BLaER1 (cell line): Measurements from ENCODE around the gene GMDS.

Source experiments
- H3K27ac ChIP-seq: shearing (Covaris generic); formaldehyde crosslinking; 2 replicates; pipeline ENCODE4 v1.8.1; 2022
- H3K27me3 ChIP-seq: shearing (Covaris generic); formaldehyde crosslinking; 2 replicates; pipeline ENCODE4 v1.8.1; 2022
- H3K36me3 ChIP-seq: shearing (Covaris generic); formaldehyde crosslinking; 2 replicates; pipeline ENCODE4 v1.8.1; 2022
- H3K4me1 ChIP-seq: shearing (Covaris generic); formaldehyde crosslinking; 2 replicates; pipeline ENCODE4 v1.8.1; 2022
- H3K4me2 ChIP-seq: shearing (Covaris generic); formaldehyde crosslinking; 2 replicates; pipeline ENCODE4 v1.8.1; 2022
- H3K4me3 ChIP-seq: shearing (Covaris generic); formaldehyde crosslinking; 2 replicates; pipeline ENCODE4 v1.8.1; 2022
- H3K9ac ChIP-seq: shearing (Covaris generic); formaldehyde crosslinking; 2 replicates; pipeline ENCODE4 v1.8.1; 2022
- H3K9me3 ChIP-seq: shearing (Covaris generic); formaldehyde crosslinking; 2 replicates; pipeline ENCODE4 v1.8.1; 2022
- H4K20me1 ChIP-seq: shearing (Covaris generic); formaldehyde crosslinking; 2 replicates; pipeline ENCODE4 v1.8.1; 2022
- Cebpa-rat ChIP-seq: shearing (Covaris generic); IDR thresholded peaks from 2 replicates; pipeline ENCODE4 v1.8.1; 2022

Gene GMDS

GRCh38 chr6:1621070-1621701 lies 624.2 kb downstream of the GMDS start:
- peaks cover 72% of the 10 kb centered on the region for H3K27me3 ChIP-seq
- no peaks in the 10 kb centered on the region for H3K4me1 ChIP-seq
- peaks cover 32% of the 10 kb centered on the region; the same call in 1 of the 2 replicates for H4K20me1 ChIP-seq
- peaks cover 33% of the 10 kb centered on the region for H3K9me3 ChIP-seq
- no peak overlapping the region for H3K27ac ChIP-seq
- H3K36me3 ChIP-seq = peaks cover 23% of the 10 kb centered on the region
- H3K4me3 ChIP-seq = no peak overlapping the region
- no peak overlapping the region for H3K4me2 ChIP-seq
- TF ChIP-seq Cebpa-rat = no peak
- no peak overlapping the region for H3K9ac ChIP-seq

- TF ChIP-seq Cebpa-rat = no peak
- no peak overlapping the region for H3K4me3 ChIP-seq
Observed at GRCh38 chr6:1620504-1621069, 624.8 kb downstream of the GMDS start.

DNA sequence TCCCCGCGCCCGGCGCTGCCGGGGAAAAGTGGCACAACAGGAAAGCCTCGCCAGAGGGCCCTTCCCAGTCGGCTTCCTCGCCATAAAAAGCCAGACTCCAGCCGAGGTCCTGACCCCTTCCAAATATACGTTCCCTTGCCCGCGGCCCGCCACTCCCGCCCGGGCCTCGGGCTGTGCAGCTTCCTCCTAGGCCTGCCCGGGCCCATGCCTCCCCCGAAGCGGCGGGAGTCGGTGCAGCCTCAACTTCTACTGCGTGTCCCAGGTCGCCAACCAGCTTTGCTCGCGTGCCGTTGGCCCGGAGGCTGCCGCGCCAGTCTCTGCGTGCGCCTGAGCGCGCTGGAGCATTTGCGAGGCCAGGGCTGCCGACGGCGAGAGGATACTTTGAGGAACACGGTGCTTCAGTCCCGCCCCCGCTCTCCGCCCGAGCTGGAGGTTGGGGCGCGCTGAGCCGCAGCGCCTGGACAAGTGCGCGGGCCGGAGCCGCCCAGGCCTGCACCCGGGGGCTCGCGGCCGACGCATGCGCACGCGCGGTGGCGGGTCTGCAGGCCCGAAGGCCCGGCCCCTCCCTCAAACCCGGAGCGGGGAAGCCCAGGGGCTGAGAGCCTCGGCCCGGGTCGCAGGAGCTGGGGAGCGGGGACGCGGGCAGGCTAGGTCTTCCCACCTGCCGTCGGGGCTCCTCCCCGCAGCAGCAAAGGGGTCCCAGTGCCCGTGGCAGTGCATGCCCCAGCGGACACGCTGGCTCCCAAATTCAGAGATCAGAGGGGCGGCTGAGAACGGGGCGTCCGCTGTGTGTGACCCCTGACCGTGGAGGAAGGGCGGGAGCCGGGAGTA lies 625.5 kb downstream of the GMDS start:
- H3K4me3 ChIP-seq = no peak overlapping the region
- H3K4me1 ChIP-seq = no peaks in the 10 kb centered on the region
- peaks cover 28% of the 10 kb centered on the region for H3K9me3 ChIP-seq
- H3K9ac ChIP-seq = no peak overlapping the region
- H3K36me3 ChIP-seq = peaks cover 20% of the 10 kb centered on the region
- TF ChIP-seq Cebpa-rat = no peak
- H3K27ac ChIP-seq = no peak overlapping the region
- no peak overlapping the region for H3K4me2 ChIP-seq
- H4K20me1 ChIP-seq = peaks cover 45% of the 10 kb centered on the region; the same call in 1 of the 2 replicates
- H3K27me3 ChIP-seq = peaks cover 72% of the 10 kb centered on the region

More at GRCh38 chr6:1620504-1621069, 624.8 kb downstream of the GMDS start:
- H3K27ac ChIP-seq = no peak overlapping the region
- peaks cover 33% of the 10 kb centered on the region for H3K9me3 ChIP-seq
- H3K4me2 ChIP-seq = no peak overlapping the region
- H3K27me3 ChIP-seq = peaks cover 72% of the 10 kb centered on the region
- peaks cover 38% of the 10 kb centered on the region; the same call in 1 of the 2 replicates for H4K20me1 ChIP-seq
- no peaks in the 10 kb centered on the region for H3K4me1 ChIP-seq
- H3K9ac ChIP-seq = no peak overlapping the region
- H3K36me3 ChIP-seq = peaks cover 23% of the 10 kb centered on the region

DNA sequence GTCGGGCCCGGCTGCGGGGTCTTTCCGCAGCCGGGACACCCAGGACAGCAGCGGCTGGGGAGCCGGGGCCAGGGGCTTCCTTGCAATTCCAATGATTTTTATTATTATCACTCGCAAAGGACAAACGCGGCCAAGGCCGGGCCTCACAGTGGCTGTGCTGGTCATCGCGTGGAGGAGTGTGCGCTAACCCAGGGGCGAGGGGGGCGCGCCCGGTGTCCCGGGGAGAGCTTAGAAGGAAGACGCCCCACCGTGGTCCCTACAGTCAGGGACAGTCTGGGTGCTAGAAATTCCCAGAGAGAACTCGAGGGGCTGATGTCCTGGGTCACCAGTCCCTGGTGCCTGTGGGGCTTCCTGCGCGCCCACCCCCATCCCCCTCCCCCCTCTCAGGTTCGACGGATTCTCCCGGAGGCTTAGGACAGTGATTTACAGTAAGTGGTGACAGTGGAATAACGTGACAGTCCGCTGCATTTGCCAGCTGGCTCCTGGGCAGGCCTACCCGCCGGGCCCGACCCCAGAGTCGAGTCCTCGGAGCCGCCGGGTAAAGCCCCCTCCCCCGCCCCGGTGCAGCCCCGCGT lies 626.2 kb downstream of the GMDS start:
- Histone ChIP-seq H3K36me3 (peaks cover 13% of the 10 kb centered on the region), H3K4me3 (no peak overlapping the region), H3K9me3 (peaks cover 23% of the 10 kb centered on the region), H3K4me1 (no peaks in the 10 kb centered on the region), H4K20me1 (peaks cover 46% of the 10 kb centered on the region), H3K4me2 (no peak overlapping the region), H3K9ac (no peak overlapping the region), H3K27ac (no peak overlapping the region), H3K27me3 (peaks cover 72% of the 10 kb centered on the region)
- no peak for TF ChIP-seq Cebpa-rat

DNA sequence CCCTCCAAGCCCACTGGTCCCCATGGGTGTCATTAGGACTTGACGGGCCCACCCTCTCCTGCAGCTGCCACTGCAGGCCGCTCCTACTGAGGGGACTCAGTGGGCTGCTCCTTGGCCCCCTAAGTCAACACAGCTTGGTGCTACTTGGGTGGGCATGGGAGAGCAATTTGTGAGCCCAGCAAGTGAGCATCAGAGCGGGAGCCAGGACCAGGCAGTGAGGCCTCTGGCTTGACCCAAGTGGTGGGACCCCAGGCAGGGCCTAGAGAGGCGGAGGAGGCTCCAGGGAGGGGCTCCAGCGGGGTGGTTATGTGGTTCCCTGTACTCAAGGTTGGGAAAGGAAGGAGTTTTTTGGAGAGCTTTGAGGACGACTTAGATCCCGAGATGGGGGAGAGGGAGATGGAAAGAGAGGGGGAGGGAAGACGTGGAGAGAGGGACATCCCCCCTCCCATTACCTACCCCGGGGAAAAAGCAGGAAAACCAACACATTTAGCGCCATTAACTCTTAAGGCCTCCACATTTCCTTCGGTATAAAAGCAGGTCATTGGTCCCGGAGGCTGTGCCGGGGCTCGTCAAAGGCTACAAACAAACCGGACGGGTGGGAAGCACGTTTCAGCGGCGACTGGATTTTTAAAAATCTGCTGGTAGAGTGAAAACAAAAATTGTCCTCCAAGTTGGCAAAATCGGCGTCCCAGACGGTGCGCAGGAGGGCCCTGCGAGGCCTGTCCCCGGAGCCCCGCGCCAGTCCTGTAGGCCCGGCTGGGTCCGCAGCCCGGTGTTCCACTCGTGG lies 626.9 kb downstream of the GMDS start:
- Histone ChIP-seq H3K36me3 (peaks cover 8% of the 10 kb centered on the region; the same call in 1 of the 2 replicates), H3K27ac (no peak overlapping the region), H3K27me3 (peaks cover 72% of the 10 kb centered on the region), H3K9ac (no peak overlapping the region), H4K20me1 (peaks cover 48% of the 10 kb centered on the region), H3K4me1 (no peaks in the 10 kb centered on the region), H3K4me3 (no peak overlapping the region), H3K9me3 (peaks cover 26% of the 10 kb centered on the region), H3K4me2 (no peak overlapping the region)
- TF ChIP-seq Cebpa-rat = no peak

DNA sequence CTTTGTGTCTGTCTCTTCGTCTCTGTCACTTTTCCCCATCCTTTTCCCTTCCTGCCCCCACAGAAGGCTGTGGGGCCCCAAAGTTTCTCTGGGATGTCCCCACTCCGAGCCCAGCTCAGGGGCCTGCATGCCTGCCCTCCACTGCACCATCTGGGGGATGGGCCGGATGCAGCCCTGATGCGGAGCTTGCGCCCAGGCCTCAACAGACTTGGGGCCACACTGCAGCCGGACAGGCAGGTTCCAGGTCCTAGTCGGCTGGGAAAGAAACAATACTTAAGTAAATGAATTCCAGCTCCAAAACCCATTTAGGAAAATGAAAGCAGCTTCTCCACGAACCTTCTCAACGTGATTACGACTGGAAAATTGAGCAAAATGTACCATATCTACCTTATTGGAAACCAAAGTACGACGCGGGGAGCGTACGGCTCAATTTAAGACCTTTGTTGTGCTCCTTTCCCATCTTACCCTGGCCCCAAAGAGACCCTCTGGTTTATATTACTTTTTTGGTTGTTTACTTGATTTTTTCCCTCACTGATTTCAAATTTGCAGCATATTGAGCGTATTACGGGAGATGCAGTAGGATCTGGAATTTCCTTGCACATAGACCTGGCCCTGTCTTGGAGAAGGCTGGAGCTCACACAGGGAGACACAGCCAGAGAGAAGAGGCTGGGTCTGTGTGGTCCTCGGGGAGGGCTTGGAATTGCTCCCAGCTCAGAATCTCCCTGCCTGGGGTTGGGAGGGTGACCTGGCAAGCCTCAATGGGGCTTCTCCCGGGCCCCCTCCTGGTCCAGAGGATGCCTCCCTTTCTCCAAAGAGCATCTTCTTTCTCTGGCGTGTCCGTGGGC lies 627.7 kb downstream of the GMDS start:
- Histone ChIP-seq H3K9ac (no peak overlapping the region), H3K4me2 (no peak overlapping the region), H4K20me1 (peaks cover 52% of the 10 kb centered on the region), H3K27ac (no peak overlapping the region), H3K27me3 (peaks cover 72% of the 10 kb centered on the region), H3K4me1 (no peaks in the 10 kb centered on the region), H3K36me3 (peaks cover 5% of the 10 kb centered on the region; the same call in 1 of the 2 replicates), H3K9me3 (peaks cover 26% of the 10 kb centered on the region), H3K4me3 (no peak overlapping the region)
- no peak for TF ChIP-seq Cebpa-rat

DNA sequence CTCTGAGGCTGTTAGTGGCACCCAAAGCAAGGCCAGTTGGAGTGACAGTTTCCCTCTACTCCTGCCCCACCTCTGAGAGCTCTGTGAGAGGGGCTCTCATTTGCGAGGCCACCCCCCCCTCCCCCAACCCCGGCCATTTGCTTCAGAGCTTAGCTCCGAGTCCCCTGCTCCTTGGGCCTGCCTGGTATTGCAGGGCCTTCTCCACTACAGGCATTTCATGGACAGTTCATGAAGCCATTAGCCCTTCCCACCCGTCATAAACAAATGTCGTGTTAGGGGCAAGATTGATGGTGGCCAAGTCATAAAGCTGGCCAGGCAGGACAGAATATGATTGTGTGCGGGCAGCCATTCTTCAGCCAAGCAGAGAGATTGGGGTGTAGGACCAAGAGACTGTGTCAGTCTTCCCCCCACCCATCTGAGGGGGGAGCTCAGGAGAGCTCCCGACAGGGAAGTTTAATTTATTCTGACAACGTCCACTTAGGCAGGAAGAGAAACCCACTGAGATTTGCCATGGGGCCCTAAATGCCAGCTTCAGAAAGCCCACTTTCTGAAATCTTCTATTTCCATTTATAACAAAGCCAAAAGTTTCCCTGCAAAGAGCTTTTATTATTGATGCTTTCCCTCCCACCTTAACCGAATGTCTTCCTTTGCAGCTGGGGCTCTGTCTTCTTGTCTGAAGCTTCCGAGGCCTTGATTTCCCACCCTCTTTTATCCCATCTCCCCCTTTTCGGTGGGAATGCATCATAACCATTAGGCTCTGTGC lies 628.5 kb downstream of the GMDS start:
- Histone ChIP-seq H3K9me3 (peaks cover 26% of the 10 kb centered on the region), H3K36me3 (no peaks in the 10 kb centered on the region), H3K27me3 (peaks cover 73% of the 10 kb centered on the region), H3K4me2 (no peak overlapping the region), H3K4me3 (no peak overlapping the region), H3K9ac (no peak overlapping the region), H3K27ac (no peak overlapping the region), H3K4me1 (peaks cover 4% of the 10 kb centered on the region; the same call in 1 of the 2 replicates), H4K20me1 (peaks cover 57% of the 10 kb centered on the region)
- no peak for TF ChIP-seq Cebpa-rat

DNA sequence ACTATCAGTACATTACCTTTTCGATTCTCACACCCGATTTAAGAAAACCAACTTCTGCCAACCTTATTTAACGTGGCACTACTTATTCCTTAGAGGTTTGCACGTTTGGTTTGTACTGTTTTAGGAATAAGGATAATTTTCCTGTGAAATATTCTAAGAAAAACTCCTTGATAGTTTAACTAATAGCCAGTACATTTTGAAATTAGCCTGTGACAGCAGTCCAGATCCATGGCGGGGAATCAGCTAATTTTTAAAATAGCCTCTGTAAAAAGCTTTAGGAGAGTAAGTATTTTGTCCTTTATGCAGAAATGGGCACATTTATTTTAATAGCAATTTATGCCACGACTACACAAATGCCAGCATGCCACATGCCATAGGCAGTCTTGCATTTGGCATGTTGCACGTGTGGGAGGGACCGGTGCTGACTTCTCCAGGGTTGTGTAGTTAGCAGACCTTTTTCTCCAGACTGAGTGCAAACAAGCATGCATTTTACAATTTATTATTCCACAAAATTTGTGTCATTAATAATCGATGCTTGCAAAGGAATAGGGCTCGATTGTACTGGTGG lies 629.5 kb downstream of the GMDS start:
- TF ChIP-seq Cebpa-rat = no peak
- H3K27ac ChIP-seq = no peak overlapping the region
- H4K20me1 ChIP-seq = peaks cover 66% of the 10 kb centered on the region
- H3K27me3 ChIP-seq = peaks cover 82% of the 10 kb centered on the region
- no peak overlapping the region for H3K4me2 ChIP-seq
- no peaks in the 10 kb centered on the region for H3K36me3 ChIP-seq
- H3K4me3 ChIP-seq = no peak overlapping the region
- H3K9ac ChIP-seq = no peak overlapping the region
- H3K4me1 ChIP-seq = peaks cover 13% of the 10 kb centered on the region
- H3K9me3 ChIP-seq = peaks cover 32% of the 10 kb centered on the region
